ENCODE data around the gene FARS2. TPM values are rescaled to one million over a fixed set of nuclear protein-coding genes. Genes with fewer than 3 reads are reported as not detected.

FARS2 gene
- total and polyA plus RNA-seq, 2 donors (not counting 1 experiment from before 2014, with no cell fraction given) = 11.0 to 18.5 TPM

- H4K20me1 ChIP-seq (ENCODE audit: control insufficient read depth, extremely low read depth, insufficient read depth, low read length) = no peaks in the 10 kb centered on the region
- no peak overlapping the region for H3K9ac ChIP-seq (ENCODE audit: insufficient read depth, low read length)
- H3K4me3 ChIP-seq (replicated peaks in 1 of 4; ENCODE audit: control extremely low read depth in 1 of 4, insufficient read depth in 1 of 4, low read depth in 3 of 4, low read length in 4 of 4) = no peak overlapping the region
- no peak overlapping the region for H3K4me2 ChIP-seq (ENCODE audit: extremely low read depth, insufficient read depth, low read length)
- no peaks in the 10 kb centered on the region for H3K79me2 ChIP-seq (ENCODE audit: control insufficient read depth, insufficient read depth, low read length)
- DNase-seq (ENCODE audit: low read depth in 2 of 2) = no peak
- H3K27ac ChIP-seq (ENCODE audit: insufficient read depth, low read length) = no peak overlapping the region
- no peaks in the 10 kb centered on the region for H3K27me3 ChIP-seq (ENCODE audit: control insufficient read depth, insufficient read depth, low read length)
- no peaks in the 10 kb centered on the region for H3K9me3 ChIP-seq (ENCODE audit: control insufficient read depth, insufficient read depth, low read depth, low read length)
- H2AFZ ChIP-seq (ENCODE audit: low read length) = no peak overlapping the region
- H3K4me1 ChIP-seq (ENCODE audit: control insufficient read depth, extremely low read depth, insufficient read depth, low read length) = no peaks in the 10 kb centered on the region
- H3K36me3 ChIP-seq (ENCODE audit: control insufficient read depth, insufficient read depth, low read length) = no peaks in the 10 kb centered on the region
- TF ChIP-seq CTCF (conservative IDR thresholded peaks at IDR 0.05 in 1 of 2, IDR thresholded peaks at IDR 0.05 in 1 of 2; ENCODE audit: low read depth in 1 of 2, low read length in 2 of 2) (no peak), EZH2 (IDR thresholded peaks at IDR 0.05; ENCODE audit: low read length, missing control alignments) (no peak)
Measured at GRCh38 chr6:5323979-5324378, 62.7 kb downstream of the FARS2 start.

GRCh38 chr6:5325173-5325572 lies 63.9 kb downstream of the FARS2 start:
- H3K4me1 ChIP-seq (ENCODE audit: control insufficient read depth, extremely low read depth, insufficient read depth, low read length) = no peaks in the 10 kb centered on the region
- no peak overlapping the region for H3K4me2 ChIP-seq (ENCODE audit: extremely low read depth, insufficient read depth, low read length)
- no peak overlapping the region for H3K4me3 ChIP-seq (replicated peaks in 1 of 4; ENCODE audit: control extremely low read depth in 1 of 4, insufficient read depth in 1 of 4, low read depth in 3 of 4, low read length in 4 of 4)
- no peak overlapping the region for H2AFZ ChIP-seq (ENCODE audit: low read length)
- no peak overlapping the region for H3K9ac ChIP-seq (ENCODE audit: insufficient read depth, low read length)
- DNase-seq (ENCODE audit: low read depth in 2 of 2) = no peak
- no peaks in the 10 kb centered on the region for H3K27me3 ChIP-seq (ENCODE audit: control insufficient read depth, insufficient read depth, low read length)
- no peaks in the 10 kb centered on the region for H4K20me1 ChIP-seq (ENCODE audit: control insufficient read depth, extremely low read depth, insufficient read depth, low read length)
- H3K9me3 ChIP-seq (ENCODE audit: control insufficient read depth, insufficient read depth, low read depth, low read length) = no peaks in the 10 kb centered on the region
- no peaks in the 10 kb centered on the region for H3K36me3 ChIP-seq (ENCODE audit: control insufficient read depth, insufficient read depth, low read length)
- no peak for TF ChIP-seq EZH2 (IDR thresholded peaks at IDR 0.05; ENCODE audit: low read length, missing control alignments)
- TF ChIP-seq CTCF (conservative IDR thresholded peaks at IDR 0.05 in 1 of 2, IDR thresholded peaks at IDR 0.05 in 1 of 2; ENCODE audit: low read depth in 1 of 2, low read length in 2 of 2) = no peak
- H3K27ac ChIP-seq (ENCODE audit: insufficient read depth, low read length) = no peak overlapping the region
- H3K79me2 ChIP-seq (ENCODE audit: control insufficient read depth, insufficient read depth, low read length) = no peaks in the 10 kb centered on the region

GRCh38 chr6:5326022-5326641 lies 64.8 kb downstream of the FARS2 start:
- no peak overlapping the region for H2AFZ ChIP-seq (ENCODE audit: low read length)
- no peak for TF ChIP-seq CTCF (conservative IDR thresholded peaks at IDR 0.05 in 1 of 2, IDR thresholded peaks at IDR 0.05 in 1 of 2; ENCODE audit: low read depth in 1 of 2, low read length in 2 of 2)
- no peak for TF ChIP-seq EZH2 (IDR thresholded peaks at IDR 0.05; ENCODE audit: low read length, missing control alignments)
- no peaks in the 10 kb centered on the region for H3K9me3 ChIP-seq (ENCODE audit: control insufficient read depth, insufficient read depth, low read depth, low read length)
- no peaks in the 10 kb centered on the region for H3K79me2 ChIP-seq (ENCODE audit: control insufficient read depth, insufficient read depth, low read length)
- no peak overlapping the region for H3K4me3 ChIP-seq (replicated peaks in 1 of 4; ENCODE audit: control extremely low read depth in 1 of 4, insufficient read depth in 1 of 4, low read depth in 3 of 4, low read length in 4 of 4)
- no peak overlapping the region for H3K27ac ChIP-seq (ENCODE audit: insufficient read depth, low read length)
- no peaks in the 10 kb centered on the region for H3K36me3 ChIP-seq (ENCODE audit: control insufficient read depth, insufficient read depth, low read length)
- no peak overlapping the region for H3K4me2 ChIP-seq (ENCODE audit: extremely low read depth, insufficient read depth, low read length)
- no peaks in the 10 kb centered on the region for H3K27me3 ChIP-seq (ENCODE audit: control insufficient read depth, insufficient read depth, low read length)
- H4K20me1 ChIP-seq (ENCODE audit: control insufficient read depth, extremely low read depth, insufficient read depth, low read length) = no peaks in the 10 kb centered on the region
- DNase-seq (ENCODE audit: low read depth in 2 of 2) = no peak
- no peak overlapping the region for H3K9ac ChIP-seq (ENCODE audit: insufficient read depth, low read length)
- H3K4me1 ChIP-seq (ENCODE audit: control insufficient read depth, extremely low read depth, insufficient read depth, low read length) = no peaks in the 10 kb centered on the region

All from fibroblast of lung (primary cell).